HepG2 (cell line): ENCODE data around the gene PALM. TPM values are rescaled to one million over a fixed set of nuclear protein-coding genes. Genes with fewer than 3 reads are reported as not detected.

Experiments
- ATAC-seq: fragments of 200-7000 bp; cut with Tn5 transposase; 3 replicates; pipeline ENCODE4 v1.9.1; 2020; ENCODE audit warnings: mild to moderate bottlenecking, moderate library complexity
- BruUV-seq: library from RNA; stranded (reverse); fragments of 400-500 nt; replicated peaks from 2 replicates; lab custom pipeline; 2021; lab: Mats Ljungman, UMichigan
- CTCF ChIA-PET: fragments of 300-600 bp; formaldehyde crosslinking; extraction: SDS; loops from one replicate; lab custom pipeline; 2021; ENCODE audit warnings: low total read pairs, inconsistent platforms, low intra/inter-chr PET ratio; lab: Yijun Ruan, JAX
- POLR2A ChIA-PET: fragments of 350-600 bp; sonication (Branson Sonifier 250); formaldehyde crosslinking; loops from one replicate; lab custom pipeline; 2020; ENCODE audit warnings: antibody characterized with exemption, inconsistent platforms; lab: Yijun Ruan, JAX
- DNase-seq: peaks from one replicate; pipeline ENCODE4 v3.0.0-alpha.2; 2015; ENCODE audit warnings: low spot score
- FAIRE-seq: peaks from 3 replicates; lab custom pipeline; 2011; peaks lifted over from hg19 to GRCh38; lab: Jason Lieb, UNC
- H2AFZ ChIP-seq: one replicate; pipeline ENCODE4 v1.6.1; 2011; ENCODE audit warnings: low read length, inconsistent platforms
- H3K27ac ChIP-seq: fragments of 300-600 bp; 3 replicates; pipeline ENCODE4 v1.8.0; 2011; ENCODE audit warnings: mixed run types, mild to moderate bottlenecking, mixed read lengths, low read length, inconsistent platforms; ENCODE audit not compliant: insufficient read depth; ENCODE audit errors: extremely low read length
- H3K27me3 ChIP-seq, 2 experiments: fragments of 200-600 bp in 1 of 2; 2 replicates in 1 of 2; 3 replicates in 1 of 2; pipeline versions ENCODE4 v1.6.0 to v1.8.0; 2011; ENCODE audit warnings: low read length in 2 of 2, mild to moderate bottlenecking in 2 of 2, moderate library complexity in 2 of 2, inconsistent platforms in 1 of 2; ENCODE audit not compliant: insufficient read depth in 2 of 2, control insufficient read depth in 1 of 2
- H3K36me3 ChIP-seq, 2 experiments: fragments of 200-600 bp in 1 of 2; replicated peaks in 1 of 2; 2 replicates in 1 of 2; 3 replicates in 1 of 2; pipeline versions ENCODE4 v1.5.1 to v1.8.0; 2011; ENCODE audit warnings: low read length in 2 of 2, inconsistent platforms in 1 of 2; ENCODE audit not compliant: insufficient read depth in 2 of 2, control insufficient read depth in 1 of 2
- H3K4me1 ChIP-seq: 2 replicates; pipeline ENCODE4 v1.5.1; 2012; ENCODE audit warnings: low read length, inconsistent platforms; ENCODE audit not compliant: insufficient read depth
- H3K4me2 ChIP-seq: 2 replicates; pipeline ENCODE4 v1.6.0; 2011; ENCODE audit warnings: low read depth, low read length, inconsistent platforms
- H3K4me3 ChIP-seq, 3 experiments: fragments of 200-600 bp in 1 of 3; sonication (generic), shearing (Covaris generic) in 1 of 3; replicated peaks in 1 of 3; 2 replicates each; pipeline ENCODE4 v1.5.1; 2011 to 2016; ENCODE audit warnings: low read length in 3 of 3, inconsistent platforms in 2 of 3, low read depth in 2 of 3, mild to moderate bottlenecking in 2 of 3, control low read depth in 1 of 3, mixed read lengths in 1 of 3; ENCODE audit not compliant: insufficient read depth in 1 of 3
- H3K79me2 ChIP-seq: one replicate; pipeline ENCODE4 v1.6.1; 2011; ENCODE audit warnings: low read length, inconsistent platforms; ENCODE audit not compliant: insufficient read depth
- H3K9ac ChIP-seq: 2 replicates; pipeline ENCODE4 v1.6.0; 2011; ENCODE audit warnings: mild to moderate bottlenecking, low read depth, low read length, inconsistent platforms; ENCODE audit not compliant: insufficient read depth
- H3K9me3 ChIP-seq: 2 replicates; pipeline ENCODE4 v1.5.1; 2012; ENCODE audit warnings: mild to moderate bottlenecking, low read length
- H4K20me1 ChIP-seq: 2 replicates; pipeline ENCODE4 v1.6.0; 2011; ENCODE audit warnings: inconsistent platforms, mild to moderate bottlenecking, low read length, moderate library complexity; ENCODE audit not compliant: insufficient read depth
- IKZF5 ChIP-seq: IDR thresholded peaks from 2 replicates; pipeline ENCODE4 v1.6.1; 2018; ENCODE audit warnings: missing genetic modification reagents, mild to moderate bottlenecking, missing compliant biosample characterization
- NFIB ChIP-seq: sonication (generic); formaldehyde crosslinking; IDR thresholded peaks from 2 replicates; pipeline ENCODE4 v1.9.0; 2021; ENCODE audit warnings: missing genetic modification reagents, mild to moderate bottlenecking, borderline replicate concordance
- RFX1 ChIP-seq: fragments of 450-650 bp; IDR thresholded peaks from 2 replicates; pipeline ENCODE4 v1.6.1; 2017
- SMAD1 ChIP-seq: sonication (generic); formaldehyde crosslinking; IDR thresholded peaks from 2 replicates; pipeline ENCODE4 v1.4.0; 2020; ENCODE audit warnings: missing genetic modification reagents, low read depth, mild to moderate bottlenecking, borderline replicate concordance
- SMAD9 ChIP-seq: sonication (generic); formaldehyde crosslinking; IDR thresholded peaks from 2 replicates; pipeline ENCODE4 v1.5.1; 2020; ENCODE audit warnings: mild to moderate bottlenecking, missing genetic modification reagents
- TBL1XR1 ChIP-seq: fragments of 150-350 bp; IDR thresholded peaks from 2 replicates; pipeline ENCODE4 v1.6.1; 2014; ENCODE audit warnings: borderline replicate concordance, low read length; ENCODE audit not compliant: partially characterized antibody
- TIGD3 ChIP-seq: sonication (generic); formaldehyde crosslinking; IDR thresholded peaks from 2 replicates; pipeline ENCODE4 v1.5.1; 2020; ENCODE audit warnings: mild to moderate bottlenecking, missing genetic modification reagents, borderline replicate concordance
- TRAFD1 ChIP-seq: sonication (generic); formaldehyde crosslinking; IDR thresholded peaks from 2 replicates; pipeline ENCODE4 v1.5.1; 2020; ENCODE audit warnings: missing genetic modification reagents, mild to moderate bottlenecking, borderline replicate concordance
- XBP1 ChIP-seq: sonication (generic); formaldehyde crosslinking; IDR thresholded peaks from 2 replicates; pipeline ENCODE4 v1.5.0; 2020; ENCODE audit warnings: missing genetic modification reagents
- ZFP1 ChIP-seq: IDR thresholded peaks from 2 replicates; pipeline ENCODE4 v1.6.1; 2016
- ZIK1 ChIP-seq: sonication (generic); formaldehyde crosslinking; IDR thresholded peaks from 2 replicates; pipeline ENCODE4 v1.5.0; 2020; ENCODE audit warnings: mild to moderate bottlenecking, low read depth, missing genetic modification reagents, borderline replicate concordance
- ZNF20 ChIP-seq: sonication (generic); formaldehyde crosslinking; IDR thresholded peaks from 2 replicates; pipeline ENCODE4 v1.4.0; 2020; ENCODE audit warnings: mild to moderate bottlenecking, moderate library complexity, missing genetic modification reagents
- ZNF235 ChIP-seq: sonication (generic); formaldehyde crosslinking; IDR thresholded peaks from 2 replicates; pipeline ENCODE4 v1.8.1; 2023; ENCODE audit warnings: mild to moderate bottlenecking, missing genetic modification reagents, borderline replicate concordance
- ZNF367 ChIP-seq: sonication (generic); formaldehyde crosslinking; IDR thresholded peaks from 2 replicates; pipeline ENCODE4 v1.4.0; 2020; ENCODE audit warnings: missing genetic modification reagents, borderline replicate concordance
- ZNF530 ChIP-seq: sonication (generic); formaldehyde crosslinking; IDR thresholded peaks from 2 replicates; pipeline ENCODE4 v1.5.0; 2020; ENCODE audit warnings: low read depth, mild to moderate bottlenecking, missing genetic modification reagents
- WGBS: methylation state at CpG from one replicate; pipeline ENCODE4 v1.1.6; 2017; ENCODE audit warnings: low lambda C conversion rate; 5-methylcytosine and 5-hydroxymethylcytosine counted together
- in situ Hi-C: cut with HindIII; loops from 2 replicates; pipeline ENCODE4 v1.10.0; 2017; ENCODE audit warnings: low pct_unique_long_range_greater_than_20kb; ENCODE audit not compliant: extremely low pct_ligation_motif_present
- intact Hi-C: fragments of 100-400 bp; cut with micrococcal nuclease; formaldehyde crosslinking; loops from one replicate; pipeline ENCODE4 v1.10.0; 2022; ENCODE audit not compliant: unreplicated experiment
- polyA plus RNA-seq, 8 experiments: library from polyadenylated mRNA; depleted of rRNA in 3 of 8; stranded (reverse) in 7 of 8; unstranded in 1 of 8; fragments of >200 nt; fragmentation: Illumina TruSeq in 4 of 8; extraction: Trizol in 4 of 8; gene quantifications; 2 replicates each; pipeline versions ENCODE4 v1.2.1 to v1.2.3, GENCODE V29; 2011 to 2016; ENCODE audit warnings: low read depth in 4 of 8, missing spikeins in 1 of 8, mixed read lengths in 1 of 8; ENCODE audit not compliant: insufficient read depth in 1 of 8
- total RNA-seq, 5 experiments: library from RNA; depleted of rRNA; stranded (reverse); fragments of >200 nt; fragmentation: Illumina TruSeq; extraction: Trizol; gene quantifications; 2 replicates each; pipeline ENCODE4 v1.2.3, GENCODE V29; 2016; ENCODE audit warnings: low read depth in 1 of 5

Gene PALM
- total and polyA plus RNA-seq, 2 of the 13 experiments (the other 11 are each of a cell fraction or from before 2014, with no cell fraction given) = 4.0 to 9.7 TPM

- H3K9me3 ChIP-seq = no peaks in the 10 kb centered on the region
- H2AFZ ChIP-seq = no peak overlapping the region
- FAIRE-seq (no peak), ATAC-seq (no peak)
- POLR2A ChIA-PET = no interaction called here
- BruUV-seq = no TSS peak
- intact Hi-C loops = no loop called here
- peaks cover 32% of the 10 kb centered on the region for H3K4me1 ChIP-seq
- TF ChIP-seq IKZF5 = no peak
- TF ChIP-seq SMAD1 (CRISPR knock-in tag) = no peak
- no peak for TF ChIP-seq RFX1
- no peak for TF ChIP-seq ZNF20 (CRISPR knock-in tag)
- TF ChIP-seq ZNF235 = no peak
- TF ChIP-seq ZNF367 (CRISPR knock-in tag) = no peak
- no peak for TF ChIP-seq TBL1XR1
- no peak for TF ChIP-seq TIGD3
- no peak for TF ChIP-seq ZFP1 (CRISPR knock-in tag)
- no peak for TF ChIP-seq ZNF530 (CRISPR knock-in tag)
- no peak for TF ChIP-seq SMAD9
- no peak for TF ChIP-seq NFIB (CRISPR knock-in tag)
- no peak for TF ChIP-seq XBP1 (CRISPR knock-in tag)
- no peak for TF ChIP-seq ZIK1 (CRISPR knock-in tag)
- no peak for TF ChIP-seq TRAFD1 (CRISPR knock-in tag)
- TF ChIP-seq, all 625 proteins: peak for 0
- no peaks in the 10 kb centered on the region; a peak in 1 of 5 replicates for H3K36me3 ChIP-seq
- no peak for DNase-seq
- no peak overlapping the region for H3K4me2 ChIP-seq
- in situ Hi-C loops = no loop called here
- no peak overlapping the region for H3K27ac ChIP-seq
- H3K79me2 ChIP-seq = no peaks in the 10 kb centered on the region
- no peaks in the 10 kb centered on the region for H3K27me3 ChIP-seq
- CTCF ChIA-PET = no interaction called here
- no peak overlapping the region for H3K9ac ChIP-seq
- H3K4me3 ChIP-seq = no peak overlapping the region
- 99% methylated on average over 14 of the region's 22 CpGs for WGBS
- no peaks in the 10 kb centered on the region for H4K20me1 ChIP-seq
Observed at GRCh38 chr19:746956-747355, 38.2 kb downstream of the PALM start.
